ENCODE measurements around the gene ARHGEF37. TPM values are rescaled to one million over a fixed set of nuclear protein-coding genes. Genes with fewer than 3 reads are reported as not detected.
A peak's percentile ranks its signal among the peaks of the same experiment; 100 is the strongest.

Gene ARHGEF37
- total RNA-seq, 1 experiment from 2014 or later: 0.64 TPM

GRCh38 chr5:149576021-149576420, 5.3 kb upstream of the ARHGEF37 start:
- CTCF ChIA-PET: interaction anchor here (0.6 kb wide), 1 partner anchor 15 kb away, joined by 4 read pairs; no protein-coding TSS in a partner anchor
- BruUV-seq (replicated peaks): no TSS peak

DNA sequence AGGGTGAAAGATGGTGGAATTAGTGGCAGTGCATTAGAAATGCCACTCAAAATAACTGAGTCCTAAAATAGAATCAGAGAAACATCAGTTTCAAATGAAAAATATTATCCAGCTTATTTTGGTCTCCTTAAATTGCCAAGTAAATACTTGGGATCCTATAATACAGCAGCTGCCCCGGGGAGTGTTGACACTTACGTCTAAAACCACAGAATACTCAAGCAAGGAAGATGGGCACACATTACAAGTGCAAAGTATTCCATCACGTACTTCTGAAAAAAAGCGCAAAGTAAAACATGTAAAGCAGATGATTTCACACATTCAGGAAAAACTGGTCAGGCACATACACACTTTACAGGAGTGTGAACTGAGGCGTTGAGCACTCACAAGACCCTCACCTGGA, 2.4 kb upstream of the ARHGEF37 start:
- H3K9me3 ChIP-seq (ENCODE audit: low read depth, low read length, poor library complexity, severe bottlenecking): no peaks in the 10 kb centered on the region
- no peaks in the 10 kb centered on the region for H3K27me3 ChIP-seq (replicated peaks; ENCODE audit: insufficient read depth, low read depth, low read length, poor library complexity)
- intact Hi-C loops (cut with micrococcal nuclease; ENCODE audit: unreplicated experiment): no loop called here
- TF ChIP-seq EZH2 (IDR thresholded peaks at IDR 0.05; ENCODE audit: borderline replicate concordance, low read depth, low read length, poor library complexity, severe bottlenecking) (no peak), CTCF (conservative IDR thresholded peaks at IDR 0.05; ENCODE audit: low read depth, low read length) (no peak)
- POLR2A ChIA-PET (ENCODE audit: low non-redundant PET): no interaction called here
- H3K27ac ChIP-seq (ENCODE audit: low read depth, low read length, poor library complexity, severe bottlenecking): no peak overlapping the region
- BruUV-seq (replicated peaks): no TSS peak
- H3K36me3 ChIP-seq (ENCODE audit: insufficient read depth, low read length, poor library complexity, severe bottlenecking): no peaks in the 10 kb centered on the region
- peaks cover 9% of the 10 kb centered on the region for H3K4me1 ChIP-seq (ENCODE audit: insufficient read depth, low read length, poor library complexity, severe bottlenecking)
- H3K4me3 ChIP-seq (ENCODE audit: low read depth, low read length, poor library complexity, severe bottlenecking): no peak overlapping the region
- DNase-seq (ENCODE audit: low spot score): no peak
- CTCF ChIA-PET: no interaction called here

More at GRCh38 chr5:149576021-149576420, 5.3 kb upstream of the ARHGEF37 start:
- no peak for TF ChIP-seq CTCF (conservative IDR thresholded peaks at IDR 0.05; ENCODE audit: low read depth, low read length)
- TF ChIP-seq EZH2 (IDR thresholded peaks at IDR 0.05; ENCODE audit: borderline replicate concordance, low read depth, low read length, poor library complexity, severe bottlenecking): no peak
- DNase-seq (ENCODE audit: low spot score): no peak
- POLR2A ChIA-PET (ENCODE audit: low non-redundant PET): no interaction called here
- Histone ChIP-seq H3K36me3 (ENCODE audit: insufficient read depth, low read length, poor library complexity, severe bottlenecking) (no peaks in the 10 kb centered on the region), H3K27me3 (replicated peaks; ENCODE audit: insufficient read depth, low read depth, low read length, poor library complexity) (no peaks in the 10 kb centered on the region), H3K27ac (ENCODE audit: low read depth, low read length, poor library complexity, severe bottlenecking) (no peak overlapping the region), H3K4me1 (ENCODE audit: insufficient read depth, low read length, poor library complexity, severe bottlenecking) (peaks cover 4% of the 10 kb centered on the region), H3K9me3 (ENCODE audit: low read depth, low read length, poor library complexity, severe bottlenecking) (no peaks in the 10 kb centered on the region), H3K4me3 (ENCODE audit: low read depth, low read length, poor library complexity, severe bottlenecking) (no peak overlapping the region)
- intact Hi-C loops (cut with micrococcal nuclease; ENCODE audit: unreplicated experiment): no loop called here

GRCh38 chr5:149580808-149581191, 498 bp upstream of the ARHGEF37 start:
- CTCF ChIA-PET: interaction anchor here (0.6 kb wide), 1 partner anchor 37 kb away, joined by 4 read pairs; no protein-coding TSS in a partner anchor

More at GRCh38 chr5:149580808-149581191, 498 bp upstream of the ARHGEF37 start:
- Histone ChIP-seq H3K27me3 (replicated peaks; ENCODE audit: insufficient read depth, low read depth, low read length, poor library complexity) (no peaks in the 10 kb centered on the region), H3K27ac (ENCODE audit: low read depth, low read length, poor library complexity, severe bottlenecking) (no peak overlapping the region), H3K9me3 (ENCODE audit: low read depth, low read length, poor library complexity, severe bottlenecking) (no peaks in the 10 kb centered on the region), H3K4me1 (ENCODE audit: insufficient read depth, low read length, poor library complexity, severe bottlenecking) (peaks cover 9% of the 10 kb centered on the region), H3K36me3 (ENCODE audit: insufficient read depth, low read length, poor library complexity, severe bottlenecking) (no peaks in the 10 kb centered on the region), H3K4me3 (ENCODE audit: low read depth, low read length, poor library complexity, severe bottlenecking) (peak overlapping the region; percentile 49)
- BruUV-seq (replicated peaks): no TSS peak
- intact Hi-C loops (cut with micrococcal nuclease; ENCODE audit: unreplicated experiment): no loop called here
- TF ChIP-seq EZH2 (IDR thresholded peaks at IDR 0.05; ENCODE audit: borderline replicate concordance, low read depth, low read length, poor library complexity, severe bottlenecking): no peak
- TF ChIP-seq CTCF (conservative IDR thresholded peaks at IDR 0.05; ENCODE audit: low read depth, low read length): no peak
- POLR2A ChIA-PET (ENCODE audit: low non-redundant PET): no interaction called here
- no peak for DNase-seq (ENCODE audit: low spot score)

Measured in A673 (cell line).